Liver (tissue), 3 donors: ENCODE measurements around the gene UPP1.

Source experiments
- JUND ChIP-seq, 2 donors: IDR thresholded peaks; 2 replicates each; pipeline ENCODE4 v1.6.1; 2016; ENCODE audit warnings: antibody characterized with exemption in 2 of 2
- MAX ChIP-seq: IDR thresholded peaks from 2 replicates; pipeline ENCODE4 v1.6.1; 2016; ENCODE audit warnings: antibody characterized with exemption
- RAD21 ChIP-seq, 2 donors: IDR thresholded peaks; 2 replicates each; pipeline ENCODE4 v1.6.1; 2016; ENCODE audit warnings: antibody characterized with exemption in 2 of 2, mild to moderate bottlenecking in 2 of 2
- TF ChIP-seq, protein P1 (sequence below): fragments of 150-350 bp; IDR thresholded peaks from 2 replicates; pipeline ENCODE4 v1.5.1; 2017; ENCODE audit warnings: improper control_type of control experiment, low read depth, low read length; ENCODE audit not compliant: missing input control
- donor health status: healthy.
- donor health status: healthy.

DNA sequence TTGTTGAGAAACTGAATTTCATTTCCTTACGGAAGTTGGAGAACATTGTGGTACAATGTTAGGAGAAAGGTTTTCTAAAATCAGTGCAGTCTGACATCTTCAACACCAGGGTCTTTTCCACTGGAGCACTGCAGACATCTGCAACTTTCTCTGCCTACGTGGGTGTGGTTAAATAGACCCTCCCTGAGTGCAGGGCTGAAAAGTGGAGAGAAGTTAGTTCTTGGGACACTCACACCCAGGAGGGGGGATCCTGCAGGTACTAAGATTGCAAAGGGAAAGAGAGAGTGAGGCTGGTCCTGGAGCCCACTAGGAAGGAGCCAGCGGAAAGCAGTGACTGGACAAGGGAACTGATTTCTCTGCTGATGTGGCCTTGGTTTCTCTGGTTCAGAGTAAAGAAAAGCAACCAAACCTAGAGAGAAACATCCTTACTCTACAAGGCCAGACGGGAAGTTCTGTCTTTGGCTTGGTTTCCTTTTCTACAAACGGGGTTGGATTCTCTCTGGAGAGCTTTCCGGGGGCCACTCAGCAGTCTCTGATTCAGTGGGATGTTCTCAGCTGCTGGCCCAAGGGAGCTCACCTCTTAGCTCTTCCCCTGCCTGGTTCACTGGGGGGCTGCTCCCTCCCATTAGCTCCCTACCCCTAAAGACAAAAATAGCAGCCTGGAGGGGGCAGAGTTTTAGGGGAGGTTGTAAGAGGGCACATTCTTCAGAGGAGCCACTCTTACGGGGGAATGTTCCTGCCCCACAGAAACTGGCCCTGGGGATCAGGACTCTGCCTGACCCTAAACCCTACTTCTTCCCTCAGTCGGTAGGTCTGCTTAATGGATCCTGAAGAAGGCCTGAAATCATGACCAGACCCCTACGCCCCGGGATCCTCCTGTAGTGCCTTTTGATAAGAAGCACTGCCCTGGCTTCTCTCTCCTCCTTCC is 2.7 kb downstream of the UPP1 start:
- TF ChIP-seq RAD21 (IDR thresholded peaks at IDR 0.05), result no peak
- TF ChIP-seq, protein P1, sequence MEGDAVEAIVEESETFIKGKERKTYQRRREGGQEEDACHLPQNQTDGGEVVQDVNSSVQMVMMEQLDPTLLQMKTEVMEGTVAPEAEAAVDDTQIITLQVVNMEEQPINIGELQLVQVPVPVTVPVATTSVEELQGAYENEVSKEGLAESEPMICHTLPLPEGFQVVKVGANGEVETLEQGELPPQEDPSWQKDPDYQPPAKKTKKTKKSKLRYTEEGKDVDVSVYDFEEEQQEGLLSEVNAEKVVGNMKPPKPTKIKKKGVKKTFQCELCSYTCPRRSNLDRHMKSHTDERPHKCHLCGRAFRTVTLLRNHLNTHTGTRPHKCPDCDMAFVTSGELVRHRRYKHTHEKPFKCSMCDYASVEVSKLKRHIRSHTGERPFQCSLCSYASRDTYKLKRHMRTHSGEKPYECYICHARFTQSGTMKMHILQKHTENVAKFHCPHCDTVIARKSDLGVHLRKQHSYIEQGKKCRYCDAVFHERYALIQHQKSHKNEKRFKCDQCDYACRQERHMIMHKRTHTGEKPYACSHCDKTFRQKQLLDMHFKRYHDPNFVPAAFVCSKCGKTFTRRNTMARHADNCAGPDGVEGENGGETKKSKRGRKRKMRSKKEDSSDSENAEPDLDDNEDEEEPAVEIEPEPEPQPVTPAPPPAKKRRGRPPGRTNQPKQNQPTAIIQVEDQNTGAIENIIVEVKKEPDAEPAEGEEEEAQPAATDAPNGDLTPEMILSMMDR, result no peak
- no peak for TF ChIP-seq JUND (IDR thresholded peaks at IDR 0.05)
- TF ChIP-seq MAX, result no peak
